CD8-positive, alpha-beta memory T cell (primary cell): ENCODE results near the gene SEC24A. TPM values are rescaled to one million over a fixed set of nuclear protein-coding genes. Genes with fewer than 3 reads are reported as not detected.

Source experiments
- polyA plus RNA-seq: library from polyadenylated mRNA; unstranded; fragments of 300-500 nt; fragmentation: Illumina TruSeq; gene quantifications from one replicate; pipeline ENCODE4 v1.2.3, GENCODE V29; 2021
- total RNA-seq, 2 experiments: library from RNA; stranded (reverse); gene quantifications; one replicate each; pipeline ENCODE4 v1.2.3, GENCODE V29; 2021

Gene SEC24A
- total and polyA plus RNA-seq, 3 experiments from 2014 or later, result 8.1 to 21.2 (median 18.8) TPM

Other genes with a start within 250 kb of the SEC24A start
- gene CDKN2AIPNL, start 236.9 kb upstream of the SEC24A start, total RNA-seq, result 10 to 100 TPM; 42.1 to 42.2 TPM
- gene CDKN2AIPNL, start 236.9 kb upstream of the SEC24A start, polyA plus RNA-seq, result 29.6 TPM
- gene JADE2, start 123.1 kb upstream of the SEC24A start, total RNA-seq, result 100 to 1,000 TPM; 105 to 107 TPM
- 47.1 TPM for gene JADE2, start 123.1 kb upstream of the SEC24A start, polyA plus RNA-seq
- 10 to 100 TPM; 59.7 to 61.5 TPM for gene SAR1B, start 16.0 kb upstream of the SEC24A start, total RNA-seq
- 46.4 TPM for gene SAR1B, start 16.0 kb upstream of the SEC24A start, polyA plus RNA-seq
- gene CAMLG, start 89.8 kb downstream of the SEC24A start, total RNA-seq, result 10 to 100 TPM; 23.1 to 23.6 TPM
- 42.2 TPM for gene CAMLG, start 89.8 kb downstream of the SEC24A start, polyA plus RNA-seq
- gene DDX46, start 110.0 kb downstream of the SEC24A start, total RNA-seq, result 10 to 100 TPM; 81.3 to 83.8 TPM
- gene DDX46, start 110.0 kb downstream of the SEC24A start, polyA plus RNA-seq, result 27.5 TPM
- gene C5orf24, start 197.2 kb downstream of the SEC24A start, total RNA-seq, result 10 to 100 TPM; 28.9 to 29.8 TPM
- 10.5 TPM for gene C5orf24, start 197.2 kb downstream of the SEC24A start, polyA plus RNA-seq
- gene TXNDC15, start 225.6 kb downstream of the SEC24A start, total RNA-seq, result 10 to 100 TPM; 44.5 to 47.3 TPM
- 22.1 TPM for gene TXNDC15, start 225.6 kb downstream of the SEC24A start, polyA plus RNA-seq